Glutamatergic neuron (in vitro differentiated cells): ENCODE results near the gene OLA1. TPM values are rescaled to one million over a fixed set of nuclear protein-coding genes. Genes with fewer than 3 reads are reported as not detected.

Experiments used
- DNase-seq: peaks from one replicate; pipeline ENCODE4 v3.0.0; 2022
- H3K27ac Mint-ChIP-seq: one replicate; pipeline ENCODE4 v1.8.0; 2020; ENCODE audit warnings: mild to moderate bottlenecking, mixed read lengths, inconsistent platforms; ENCODE audit not compliant: unreplicated experiment
- H3K27me3 Mint-ChIP-seq: one replicate; pipeline ENCODE4 v1.8.0; 2020; ENCODE audit warnings: mild to moderate bottlenecking, moderate library complexity, mixed read lengths, inconsistent platforms; ENCODE audit not compliant: unreplicated experiment
- H3K36me3 Mint-ChIP-seq: one replicate; pipeline ENCODE4 v1.8.0; 2020; ENCODE audit warnings: mild to moderate bottlenecking, mixed read lengths, inconsistent platforms; ENCODE audit not compliant: unreplicated experiment
- H3K4me1 Mint-ChIP-seq: one replicate; pipeline ENCODE4 v1.8.0; 2020; ENCODE audit warnings: mild to moderate bottlenecking, low read depth, mixed read lengths, inconsistent platforms; ENCODE audit not compliant: unreplicated experiment
- H3K4me3 Mint-ChIP-seq: one replicate; pipeline ENCODE4 v1.8.0; 2020; ENCODE audit warnings: mild to moderate bottlenecking, mixed read lengths, inconsistent platforms; ENCODE audit not compliant: unreplicated experiment
- H3K9me3 Mint-ChIP-seq: one replicate; pipeline ENCODE4 v1.8.0; 2020; ENCODE audit warnings: mild to moderate bottlenecking, moderate library complexity, mixed read lengths, inconsistent platforms; ENCODE audit not compliant: unreplicated experiment
- CTCF ChIP-seq: fragments of 200-600 bp; sonication (generic); IDR thresholded peaks from one replicate; pipeline ENCODE4 v1.5.0; 2021; ENCODE audit not compliant: partially characterized antibody, unreplicated experiment
- total RNA-seq: library from RNA; stranded (reverse); fragmentation: NEBNext Ultra II Directional; extraction: Animal tissue kit (Norgen Biotek cat#: 25700); gene quantifications from one replicate; pipeline ENCODE4 v1.2.1, GENCODE V29; 2021; ENCODE audit not compliant: unreplicated experiment

The OLA1 gene
- total RNA-seq, 1 donor from 2014 or later, result 96.2 TPM

DNA sequence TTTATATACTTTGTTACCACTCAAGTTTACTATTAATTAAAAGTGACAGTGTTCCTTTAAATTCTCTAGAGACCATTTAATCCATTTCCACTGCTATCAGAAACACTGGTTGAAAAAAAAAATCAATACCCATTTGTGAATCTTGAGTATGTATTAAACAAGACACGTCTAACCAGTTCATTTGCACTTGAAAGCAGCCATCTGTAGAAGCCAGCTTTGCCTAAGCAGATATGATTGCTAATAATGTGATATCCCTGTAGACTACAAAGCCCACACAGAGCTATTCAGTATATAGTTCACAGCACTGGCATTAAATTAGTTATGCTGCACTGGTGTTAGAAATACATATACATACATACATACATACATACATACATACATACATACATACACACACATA, 171.4 kb downstream of the OLA1 start:
- Mint-ChIP-seq H3K36me3 (no peaks in the 10 kb centered on the region), H3K27ac (no peak overlapping the region), H3K4me1 (peaks cover 34% of the 10 kb centered on the region), H3K27me3 (no peaks in the 10 kb centered on the region), H3K4me3 (no peak overlapping the region), H3K9me3 (no peaks in the 10 kb centered on the region)
- no peak for TF ChIP-seq CTCF
- DNase-seq, result no peak

DNA sequence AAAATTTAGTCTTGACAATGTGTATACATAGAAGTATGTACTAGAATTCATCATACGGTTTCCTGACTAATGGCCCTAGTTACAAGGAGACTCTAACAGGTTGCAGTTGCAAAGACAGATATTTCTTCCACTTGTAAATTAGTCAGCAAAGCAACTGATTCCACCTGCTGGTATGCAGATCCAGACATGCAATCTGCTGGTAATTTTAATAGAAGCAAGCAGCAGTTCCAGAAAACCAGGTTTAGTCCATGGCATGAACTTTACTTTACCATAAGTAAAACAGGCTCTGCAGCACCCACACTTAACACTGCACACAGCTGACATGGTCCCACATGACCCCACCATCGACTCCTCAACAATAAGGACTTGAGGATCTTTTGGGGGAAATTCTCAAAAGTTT, 172.3 kb downstream of the OLA1 start:
- no peak overlapping the region for H3K4me3 Mint-ChIP-seq
- H3K36me3 Mint-ChIP-seq, result no peaks in the 10 kb centered on the region
- H3K9me3 Mint-ChIP-seq, result no peaks in the 10 kb centered on the region
- H3K27me3 Mint-ChIP-seq, result no peaks in the 10 kb centered on the region
- TF ChIP-seq CTCF, result no peak
- H3K27ac Mint-ChIP-seq, result no peak overlapping the region
- peaks cover 32% of the 10 kb centered on the region for H3K4me1 Mint-ChIP-seq
- no peak for DNase-seq

DNA sequence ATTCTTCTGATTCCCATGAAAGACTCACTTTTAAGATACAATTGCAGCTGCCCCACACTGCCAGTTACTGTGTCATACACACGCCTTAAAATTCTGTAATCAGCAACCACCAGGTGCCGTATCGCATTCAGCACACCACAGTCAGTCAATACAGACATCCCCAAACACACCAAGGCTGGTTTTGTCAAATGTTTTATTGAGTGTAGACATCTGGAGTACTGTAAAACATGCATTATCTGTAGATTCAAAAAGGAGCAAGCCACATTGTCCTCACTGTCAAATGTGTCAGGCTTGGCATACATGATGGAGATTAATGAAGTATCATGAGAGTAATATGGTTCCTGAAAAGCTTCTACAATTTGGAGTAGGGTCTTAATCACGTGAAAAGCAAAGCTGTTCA, 173.5 kb downstream of the OLA1 start:
- Mint-ChIP-seq H3K27me3 (peaks cover 2% of the 10 kb centered on the region), H3K27ac (no peak overlapping the region), H3K36me3 (no peaks in the 10 kb centered on the region), H3K4me1 (peaks cover 25% of the 10 kb centered on the region), H3K4me3 (no peak overlapping the region), H3K9me3 (no peaks in the 10 kb centered on the region)
- no peak for DNase-seq
- no peak for TF ChIP-seq CTCF

DNA sequence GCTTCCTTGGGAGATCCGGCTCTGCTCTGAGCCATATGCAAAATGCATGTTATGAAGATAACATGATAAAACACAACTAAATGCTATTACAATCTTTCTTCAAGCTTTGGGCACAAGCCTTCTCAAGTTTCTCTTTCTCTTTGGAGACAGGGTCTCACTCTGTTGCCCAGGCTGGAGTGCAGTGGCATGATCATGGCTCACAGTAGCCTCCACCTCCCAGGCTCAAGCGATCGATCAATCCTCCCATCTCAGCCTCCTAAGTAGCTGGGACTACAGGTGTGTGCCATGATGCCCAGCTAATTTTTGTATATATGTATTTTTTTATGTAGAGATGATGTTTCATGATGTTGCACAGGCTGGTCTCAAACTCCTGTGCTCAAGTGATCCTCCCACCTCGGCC, 175.5 kb downstream of the OLA1 start:
- no peak overlapping the region for H3K4me3 Mint-ChIP-seq
- no peak for DNase-seq
- H3K9me3 Mint-ChIP-seq, result no peaks in the 10 kb centered on the region
- peaks cover 2% of the 10 kb centered on the region for H3K27me3 Mint-ChIP-seq
- H3K4me1 Mint-ChIP-seq, result peaks cover 17% of the 10 kb centered on the region
- no peak overlapping the region for H3K27ac Mint-ChIP-seq
- no peak for TF ChIP-seq CTCF
- H3K36me3 Mint-ChIP-seq, result no peaks in the 10 kb centered on the region

GRCh38 chr2:174072069-174072468, 176.3 kb downstream of the OLA1 start:
- no peaks in the 10 kb centered on the region for H3K36me3 Mint-ChIP-seq
- DNase-seq, result no peak
- peaks cover 2% of the 10 kb centered on the region for H3K27me3 Mint-ChIP-seq
- no peak overlapping the region for H3K4me3 Mint-ChIP-seq
- peaks cover 13% of the 10 kb centered on the region for H3K4me1 Mint-ChIP-seq
- no peak overlapping the region for H3K27ac Mint-ChIP-seq
- TF ChIP-seq CTCF, result no peak
- no peaks in the 10 kb centered on the region for H3K9me3 Mint-ChIP-seq
